Lower leg skin (tissue), 3 donors: ENCODE measurements around the gene KPNA2.
"Not testable (repeated sequence)": the region's sequence is repeated elsewhere in the genome, so short reads cannot be mapped to it uniquely, and the experiment has no call there.

Experiments
- CTCF ChIP-seq, 3 donors: fragments of 450-650 bp; IDR thresholded peaks; one replicate each; pipeline ENCODE4 v1.5.1; 2016; ENCODE audit warnings: antibody characterized with exemption in 3 of 3, mild to moderate bottlenecking in 3 of 3, moderate library complexity in 2 of 3
- POLR2A ChIP-seq, 2 donors: fragments of 450-650 bp; IDR thresholded peaks; one replicate each; pipeline ENCODE4 v1.6.1; 2016 to 2017; ENCODE audit warnings: antibody characterized with exemption in 2 of 2, mild to moderate bottlenecking in 1 of 2, moderate library complexity in 1 of 2

- TF ChIP-seq CTCF, POLR2A (IDR thresholded peaks at IDR 0.05): not testable (repeated sequence)
Measured at GRCh38 chr17:68065366-68065765, 29.8 kb downstream of the KPNA2 start.
